HCT116 (cell line): Measurements from ENCODE around the gene FBXO48.

ENCODE experiments used
- POLR2AphosphoS5 ChIP-seq: IDR thresholded peaks from 2 replicates; pipeline ENCODE4 v1.6.1; 2011; ENCODE audit warnings: mild to moderate bottlenecking, low read depth, low read length, moderate library complexity
- SRF ChIP-seq: IDR thresholded peaks from 2 replicates; pipeline ENCODE4 v1.6.1; 2012; ENCODE audit warnings: low read depth
- YY1 ChIP-seq: IDR thresholded peaks from 2 replicates; pipeline ENCODE4 v1.6.1; 2011; ENCODE audit warnings: low read length, low read depth, moderate library complexity, mild to moderate bottlenecking; ENCODE audit not compliant: insufficient replicate concordance; ENCODE audit errors: extremely low read depth
- ZBTB33 ChIP-seq: IDR thresholded peaks from 2 replicates; pipeline ENCODE4 v1.6.1; 2011; ENCODE audit warnings: mild to moderate bottlenecking, low read length, moderate library complexity; ENCODE audit not compliant: insufficient replicate concordance; ENCODE audit errors: extremely low read depth

GRCh38 chr2:68475110-68475509, 8.0 kb upstream of the FBXO48 start:
- TF ChIP-seq ZBTB33 (no peak), SRF (no peak), YY1 (no peak), POLR2AphosphoS5 (no peak)
